Esophagus muscularis mucosa (tissue), 4 donors: ENCODE results near the gene PARD3B.

Experiments used
- EP300 ChIP-seq: sonication (generic); formaldehyde crosslinking; IDR thresholded peaks from one replicate; pipeline ENCODE4 v1.6.1; 2017; ENCODE audit warnings: antibody characterized with exemption
- POLR2A ChIP-seq: fragments of 450-650 bp; IDR thresholded peaks from one replicate; pipeline ENCODE4 v1.6.1; 2017; ENCODE audit warnings: antibody characterized with exemption, moderate library complexity, mild to moderate bottlenecking, low read depth
- POLR2AphosphoS5 ChIP-seq, 2 donors: sonication (generic); formaldehyde crosslinking; IDR thresholded peaks; one replicate each; pipeline ENCODE4 v1.6.1; 2017; ENCODE audit warnings: antibody characterized with exemption in 2 of 2
- TF ChIP-seq, protein P1 (sequence below), 3 experiments: fragments of 200-600 bp in 2 of 3; fragments of 450-650 bp in 1 of 3; sonication (generic) in 2 of 3; IDR thresholded peaks; one replicate each; pipeline ENCODE4 v1.5.1; 2017 to 2019; ENCODE audit warnings: antibody characterized with exemption in 3 of 3, mild to moderate bottlenecking in 2 of 3, moderate library complexity in 1 of 3

DNA sequence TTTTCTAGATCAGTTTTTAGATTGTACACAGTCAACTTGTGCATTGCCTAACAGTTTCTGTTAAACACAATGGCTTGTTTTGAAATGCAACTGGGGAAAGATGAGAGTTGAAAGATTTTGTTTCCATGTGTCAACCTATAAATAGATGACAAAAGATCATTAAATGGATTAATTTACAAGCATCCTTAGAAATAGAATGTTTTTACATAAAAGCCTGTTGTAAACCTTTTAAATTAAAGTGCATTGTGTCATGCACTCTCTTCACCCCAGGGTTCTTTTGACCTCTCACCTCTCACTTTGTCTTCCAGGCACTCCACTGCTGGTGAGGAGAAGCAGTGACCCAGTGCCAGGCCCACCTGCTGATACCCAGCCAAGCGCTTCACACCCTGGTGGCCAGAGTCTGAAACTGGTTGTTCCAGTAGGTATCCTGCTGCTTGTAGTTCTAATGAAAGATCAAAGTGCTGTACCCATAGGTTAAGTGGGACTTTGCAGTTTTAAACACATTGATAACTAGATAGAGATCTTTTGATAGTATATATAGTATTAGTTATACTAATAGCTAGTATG, 502.1 kb downstream of the PARD3B start:
- no peak for TF ChIP-seq POLR2AphosphoS5 (IDR thresholded peaks at IDR 0.05)
- TF ChIP-seq, protein P1, sequence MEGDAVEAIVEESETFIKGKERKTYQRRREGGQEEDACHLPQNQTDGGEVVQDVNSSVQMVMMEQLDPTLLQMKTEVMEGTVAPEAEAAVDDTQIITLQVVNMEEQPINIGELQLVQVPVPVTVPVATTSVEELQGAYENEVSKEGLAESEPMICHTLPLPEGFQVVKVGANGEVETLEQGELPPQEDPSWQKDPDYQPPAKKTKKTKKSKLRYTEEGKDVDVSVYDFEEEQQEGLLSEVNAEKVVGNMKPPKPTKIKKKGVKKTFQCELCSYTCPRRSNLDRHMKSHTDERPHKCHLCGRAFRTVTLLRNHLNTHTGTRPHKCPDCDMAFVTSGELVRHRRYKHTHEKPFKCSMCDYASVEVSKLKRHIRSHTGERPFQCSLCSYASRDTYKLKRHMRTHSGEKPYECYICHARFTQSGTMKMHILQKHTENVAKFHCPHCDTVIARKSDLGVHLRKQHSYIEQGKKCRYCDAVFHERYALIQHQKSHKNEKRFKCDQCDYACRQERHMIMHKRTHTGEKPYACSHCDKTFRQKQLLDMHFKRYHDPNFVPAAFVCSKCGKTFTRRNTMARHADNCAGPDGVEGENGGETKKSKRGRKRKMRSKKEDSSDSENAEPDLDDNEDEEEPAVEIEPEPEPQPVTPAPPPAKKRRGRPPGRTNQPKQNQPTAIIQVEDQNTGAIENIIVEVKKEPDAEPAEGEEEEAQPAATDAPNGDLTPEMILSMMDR (IDR thresholded peaks at IDR 0.05): no peak
- no peak for TF ChIP-seq POLR2A
- no peak for TF ChIP-seq EP300
